Caco-2 (cell line): ENCODE data around the gene BAZ2B. TPM values are rescaled to one million over a fixed set of nuclear protein-coding genes. Genes with fewer than 3 reads are reported as not detected.
A peak's percentile ranks its signal among the peaks of the same experiment; 100 is the strongest.

Experiments used
- BruUV-seq: library from RNA; stranded (reverse); fragments of 400-500 nt; replicated peaks from 2 replicates; lab custom pipeline; 2021; lab: Mats Ljungman, UMichigan
- CTCF ChIA-PET: fragments of 300-600 bp; sonication (Branson Sonifier 250); formaldehyde crosslinking; loops from one replicate; lab custom pipeline; 2022; ENCODE audit warnings: antibody characterized with exemption; lab: Charles Lee
- POLR2A ChIA-PET: fragments of 300-600 bp; sonication (Branson Sonifier 250); formaldehyde crosslinking; loops from one replicate; lab custom pipeline; 2022; ENCODE audit warnings: antibody characterized with exemption; lab: Charles Lee
- DNase-seq, 2 experiments: peaks; one replicate each; pipeline versions ENCODE4 v3.0.0 to v3.0.0-alpha.2; 2020 to 2022
- H3K27me3 ChIP-seq: replicated peaks from 2 replicates; pipeline ENCODE4 v1.6.0; 2011; ENCODE audit warnings: low read length; ENCODE audit not compliant: control insufficient read depth, insufficient read depth
- H3K36me3 ChIP-seq: 2 replicates; pipeline ENCODE4 v1.5.1; 2011; ENCODE audit warnings: low read length; ENCODE audit not compliant: control insufficient read depth, insufficient read depth
- H3K4me1 ChIP-seq: fragments of 250-450 bp; sonication (Bioruptor Pico); 2 replicates; pipeline ENCODE4 v1.5.1; 2020; ENCODE audit warnings: mild to moderate bottlenecking
- H3K4me3 ChIP-seq: 2 replicates; pipeline ENCODE4 v1.5.1; 2011; ENCODE audit warnings: low read depth, mild to moderate bottlenecking, control low read depth, low read length
- H3K9me3 ChIP-seq: fragments of 250-450 bp; sonication (Bioruptor Pico); 2 replicates; pipeline ENCODE4 v1.5.1; 2020; ENCODE audit warnings: mild to moderate bottlenecking, moderate library complexity
- H3K27ac Mint-ChIP-seq: one replicate; pipeline ENCODE4 v1.8.0; 2022; ENCODE audit warnings: mixed read lengths; ENCODE audit not compliant: unreplicated experiment
- H3K27me3 Mint-ChIP-seq: one replicate; pipeline ENCODE4 v1.8.0; 2022; ENCODE audit warnings: mixed read lengths; ENCODE audit not compliant: insufficient read depth, unreplicated experiment
- H3K36me3 Mint-ChIP-seq: one replicate; pipeline ENCODE4 v1.8.0; 2022; ENCODE audit warnings: mild to moderate bottlenecking, mixed read lengths; ENCODE audit not compliant: insufficient read depth, unreplicated experiment
- H3K4me1 Mint-ChIP-seq: one replicate; pipeline ENCODE4 v1.8.0; 2022; ENCODE audit warnings: low read depth, mixed read lengths; ENCODE audit not compliant: unreplicated experiment
- H3K4me3 Mint-ChIP-seq: one replicate; pipeline ENCODE4 v1.8.0; 2022; ENCODE audit warnings: mild to moderate bottlenecking, moderate library complexity, mixed read lengths; ENCODE audit not compliant: unreplicated experiment
- H3K9me3 Mint-ChIP-seq: one replicate; pipeline ENCODE4 v1.8.0; 2022; ENCODE audit warnings: mixed read lengths; ENCODE audit not compliant: unreplicated experiment
- intact Hi-C: fragments of 100-400 bp; cut with micrococcal nuclease; formaldehyde crosslinking; loops from one replicate; pipeline ENCODE4 v1.10.0; 2022; ENCODE audit not compliant: unreplicated experiment
- total RNA-seq: library from RNA; stranded (reverse); gene quantifications from 2 replicates; pipeline ENCODE4 v1.2.3, GENCODE V29; 2022
- TF ChIP-seq, protein P1 (sequence below), 2 experiments: fragments of 200-600 bp in 1 of 2; IDR thresholded peaks; 1 replicate in 1 of 2; 2 replicates in 1 of 2; pipeline versions ENCODE4 v1.5.1 to v1.8.0; 2011 to 2022; ENCODE audit warnings: antibody characterized with exemption in 1 of 2, control low read depth in 1 of 2, inconsistent platforms in 1 of 2, low read depth in 1 of 2, low read length in 1 of 2, mild to moderate bottlenecking in 1 of 2, moderate library complexity in 1 of 2; ENCODE audit not compliant: insufficient read depth in 1 of 2, severe bottlenecking in 1 of 2, unreplicated experiment in 1 of 2

BAZ2B gene
- total RNA-seq, 1 experiment from 2014 or later: 32.9 TPM

DNA sequence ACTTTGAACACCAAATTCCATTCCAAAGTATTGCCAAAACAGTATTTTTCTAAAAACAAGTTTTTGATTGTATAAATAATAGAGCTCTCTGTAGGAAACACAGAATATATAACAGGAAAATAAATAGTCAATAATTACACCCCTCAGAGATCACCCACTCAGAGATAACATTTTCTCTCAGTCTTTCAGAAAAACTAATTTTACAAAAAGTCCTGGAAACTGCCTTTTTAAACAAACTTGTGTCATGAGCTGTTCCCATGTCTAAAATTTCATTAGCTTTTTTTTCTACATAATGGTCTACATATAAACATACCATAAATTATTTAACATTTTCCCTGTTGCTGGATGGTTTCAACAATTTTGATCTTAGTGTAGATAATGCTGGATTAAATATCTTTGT is 328.6 kb downstream of the BAZ2B start:
- POLR2A ChIA-PET: no interaction called here
- peak overlapping the region; percentile 50 for H3K4me3 ChIP-seq
- DNase-seq: no peak
- Mint-ChIP-seq H3K36me3 (no peaks in the 10 kb centered on the region), H3K4me3 (peak overlapping the region; percentile 89), H3K27ac (peak overlapping the region; percentile 78), H3K27me3 (no peaks in the 10 kb centered on the region), H3K9me3 (no peaks in the 10 kb centered on the region), H3K4me1 (peaks cover 26% of the 10 kb centered on the region)
- H3K9me3 ChIP-seq: no peaks in the 10 kb centered on the region
- CTCF ChIA-PET: interaction anchor here (0.6 kb wide), 2 partner anchors 9 to 15 kb away, joined by 3 read pairs; no protein-coding TSS in a partner anchor
- TF ChIP-seq, protein P1, sequence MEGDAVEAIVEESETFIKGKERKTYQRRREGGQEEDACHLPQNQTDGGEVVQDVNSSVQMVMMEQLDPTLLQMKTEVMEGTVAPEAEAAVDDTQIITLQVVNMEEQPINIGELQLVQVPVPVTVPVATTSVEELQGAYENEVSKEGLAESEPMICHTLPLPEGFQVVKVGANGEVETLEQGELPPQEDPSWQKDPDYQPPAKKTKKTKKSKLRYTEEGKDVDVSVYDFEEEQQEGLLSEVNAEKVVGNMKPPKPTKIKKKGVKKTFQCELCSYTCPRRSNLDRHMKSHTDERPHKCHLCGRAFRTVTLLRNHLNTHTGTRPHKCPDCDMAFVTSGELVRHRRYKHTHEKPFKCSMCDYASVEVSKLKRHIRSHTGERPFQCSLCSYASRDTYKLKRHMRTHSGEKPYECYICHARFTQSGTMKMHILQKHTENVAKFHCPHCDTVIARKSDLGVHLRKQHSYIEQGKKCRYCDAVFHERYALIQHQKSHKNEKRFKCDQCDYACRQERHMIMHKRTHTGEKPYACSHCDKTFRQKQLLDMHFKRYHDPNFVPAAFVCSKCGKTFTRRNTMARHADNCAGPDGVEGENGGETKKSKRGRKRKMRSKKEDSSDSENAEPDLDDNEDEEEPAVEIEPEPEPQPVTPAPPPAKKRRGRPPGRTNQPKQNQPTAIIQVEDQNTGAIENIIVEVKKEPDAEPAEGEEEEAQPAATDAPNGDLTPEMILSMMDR (IDR thresholded peaks at IDR 0.05; ENCODE audit: insufficient read depth in 1 of 2, low read depth in 1 of 2, low read length in 1 of 2, severe bottlenecking in 1 of 2, unreplicated experiment in 1 of 2): no peak
- H3K27me3 ChIP-seq: no peaks in the 10 kb centered on the region
- BruUV-seq: no TSS peak
- H3K4me1 ChIP-seq: peaks cover 13% of the 10 kb centered on the region
- intact Hi-C loops: loop anchor here (5.0 to 10.0 kb wide), 2 partner anchors 383 to 425 kb away; partner anchors contain the start of gene MARCHF7
- H3K36me3 ChIP-seq: no peaks in the 10 kb centered on the region; the same call in 1 of the 2 replicates

DNA sequence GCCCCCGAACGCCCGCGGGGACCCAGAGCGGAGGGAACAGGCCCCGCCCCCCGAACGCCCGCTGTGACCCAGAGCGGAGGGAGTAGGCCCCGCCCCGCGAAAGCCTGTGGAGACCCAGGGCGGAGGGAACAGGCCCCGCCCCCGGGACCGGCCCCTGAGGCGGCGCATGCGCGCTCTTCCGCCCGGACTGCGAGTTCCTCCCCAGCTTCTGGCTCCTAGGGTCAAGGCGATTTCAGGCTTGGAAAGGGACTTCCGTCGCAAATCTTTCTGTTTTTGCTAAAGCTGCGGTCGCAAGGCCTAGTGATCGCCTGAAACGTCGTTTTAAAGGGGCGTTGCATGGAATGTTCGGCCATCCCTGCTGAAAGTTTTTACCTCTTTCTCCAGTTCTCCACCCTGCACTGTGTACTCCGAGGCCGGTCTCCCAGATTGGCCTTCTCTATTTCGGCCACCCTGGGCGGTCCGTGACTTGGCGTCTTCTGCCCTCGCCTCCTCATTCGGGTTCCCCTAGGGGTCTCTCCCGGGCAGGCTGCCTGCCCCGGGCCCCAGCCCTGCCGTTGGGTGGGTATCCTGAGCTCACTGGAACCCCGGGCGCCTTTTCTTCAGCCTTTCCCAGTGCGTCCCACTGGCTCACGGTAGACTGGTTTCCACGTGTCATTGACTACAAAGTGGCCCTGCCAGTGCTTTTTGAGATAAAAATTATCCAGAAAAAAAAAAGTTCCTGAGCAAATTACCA is 329.5 kb downstream of the BAZ2B start:
- ChIA-PET POLR2A (interaction anchor here (0.5 to 0.6 kb wide), 2 partner anchors 13 to 479 kb away, joined by 3 to 4 read pairs; no protein-coding TSS in a partner anchor), CTCF (interaction anchor here (0.6 kb wide), 1 partner anchor 14 kb away, joined by 3 read pairs; no protein-coding TSS in a partner anchor)
- Mint-ChIP-seq H3K27ac (peak overlapping the region; percentile 78), H3K4me3 (peak overlapping the region; percentile 89), H3K9me3 (no peaks in the 10 kb centered on the region), H3K36me3 (no peaks in the 10 kb centered on the region), H3K4me1 (peaks cover 22% of the 10 kb centered on the region), H3K27me3 (no peaks in the 10 kb centered on the region)
- DNase-seq: peak; percentile 99 to 100
- TSS peak; percentile 95 for BruUV-seq
- Histone ChIP-seq H3K27me3 (no peaks in the 10 kb centered on the region), H3K4me1 (peaks cover 13% of the 10 kb centered on the region), H3K9me3 (no peaks in the 10 kb centered on the region), H3K4me3 (peak overlapping the region; percentile 50), H3K36me3 (no peaks in the 10 kb centered on the region; the same call in 1 of the 2 replicates)
- intact Hi-C loops: loop anchor here (1.0 to 10.0 kb wide), 3 partner anchors 15 to 425 kb away; partner anchors contain the start of gene MARCHF7
- TF ChIP-seq, protein P1 (IDR thresholded peaks at IDR 0.05; ENCODE audit: insufficient read depth in 1 of 2, low read depth in 1 of 2, low read length in 1 of 2, severe bottlenecking in 1 of 2, unreplicated experiment in 1 of 2): peak in 1 of 2 experiments; percentile 18

DNA sequence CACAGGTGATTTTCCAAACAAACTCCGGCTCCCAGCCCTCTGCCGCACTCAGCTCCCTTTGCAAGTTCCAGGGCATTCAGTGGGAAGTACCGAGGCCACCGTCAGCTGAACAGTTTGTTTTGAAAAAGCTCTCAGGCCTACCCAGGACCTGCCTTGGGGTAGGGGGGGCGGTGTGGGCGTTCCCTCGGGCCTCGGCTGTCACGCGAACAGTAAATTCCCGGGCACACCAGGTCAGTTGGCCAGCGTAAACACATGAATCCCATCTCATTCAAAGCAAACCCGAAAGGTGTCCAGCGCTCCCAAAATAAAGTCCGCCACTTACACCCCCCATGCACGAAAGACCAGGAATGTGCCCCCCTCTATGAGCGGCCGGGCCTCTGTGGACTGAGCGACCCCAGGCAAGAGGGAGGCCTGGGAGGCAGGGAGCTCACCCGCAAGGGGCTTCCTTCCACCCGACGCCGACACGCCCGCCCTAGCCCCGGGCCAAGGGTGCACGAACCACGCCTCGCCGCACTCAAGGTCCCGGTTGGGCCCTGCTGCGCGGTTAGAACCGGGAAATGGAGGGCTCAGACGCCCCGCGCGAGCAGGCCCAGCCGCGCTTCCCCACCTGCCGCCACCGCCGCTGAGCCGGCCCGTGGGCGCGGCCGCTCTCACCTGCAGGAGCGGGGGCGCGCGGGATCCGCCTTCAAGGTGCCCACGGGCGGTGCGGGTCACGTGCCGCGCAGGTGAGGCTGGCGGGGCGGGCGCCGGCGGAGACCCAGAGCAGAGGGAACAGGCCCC is 330.2 kb downstream of the BAZ2B start, which contains the start of gene WDSUB1:
Gene WDSUB1, minus strand, starts transcription at position 775 of the 780 bp plus-strand sequence. CDS start 3,634 bp downstream, outside the sequence.
- Histone ChIP-seq H3K4me3 (peak within 1 kb of the TSS; percentile 90), H3K9me3 (no peaks in the 10 kb centered on the region), H3K4me1 (peaks cover 13% of the 10 kb centered on the region), H3K27me3 (no peaks in the 10 kb centered on the region), H3K36me3 (no peaks in the 10 kb centered on the region; the same call in 1 of the 2 replicates)
- Mint-ChIP-seq H3K27me3 (no peaks in the 10 kb centered on the region), H3K36me3 (peaks cover 7% of the 10 kb centered on the region), H3K9me3 (no peaks in the 10 kb centered on the region), H3K4me1 (peaks cover 22% of the 10 kb centered on the region), H3K4me3 (peak within 1 kb of the TSS; percentile 89), H3K27ac (peak within 1 kb of the TSS; percentile 78)
- ChIA-PET POLR2A (interaction anchor here (0.6 to 1.2 kb wide), 3 partner anchors 14 to 329 kb away, joined by 4 to 10 read pairs (median 7); no protein-coding TSS in a partner anchor), CTCF (interaction anchor here (1.1 kb wide), 1 partner anchor 14 kb away, joined by 7 read pairs; no protein-coding TSS in a partner anchor)
- DNase-seq: peak; percentile 81 to 86
- TF ChIP-seq, protein P1 (IDR thresholded peaks at IDR 0.05; ENCODE audit: insufficient read depth in 1 of 2, low read depth in 1 of 2, low read length in 1 of 2, severe bottlenecking in 1 of 2, unreplicated experiment in 1 of 2): no peak
- intact Hi-C loops: loop anchor here (1.0 to 10.0 kb wide), 3 partner anchors 14 to 426 kb away; partner anchors contain the start of gene MARCHF7
- no TSS peak for BruUV-seq
